AG09309 (cell line): ENCODE results near the gene TMEM108.

ENCODE experiments used
- DNase-seq: peaks from one replicate; pipeline ENCODE4 v3.0.0-alpha.2; 2010; ENCODE audit warnings: low read depth
- H3K4me3 ChIP-seq: 2 replicates; pipeline ENCODE4 v1.5.1; 2011; ENCODE audit warnings: mild to moderate bottlenecking, low read depth, low read length, moderate library complexity; ENCODE audit not compliant: control insufficient read depth
- CTCF ChIP-seq: IDR thresholded peaks from 2 replicates; pipeline ENCODE4 v1.5.1; 2011; ENCODE audit warnings: mild to moderate bottlenecking, low read depth, low read length, inconsistent platforms; ENCODE audit not compliant: insufficient read depth, control insufficient read depth; ENCODE audit errors: missing control alignments

The TMEM108 gene

GRCh38 chr3:133121450-133121849 is 83.3 kb downstream of the TMEM108 start:
- H3K4me3 ChIP-seq, result no peak overlapping the region
- no peak for TF ChIP-seq CTCF
- no peak for DNase-seq

- DNase-seq, result no peak
- TF ChIP-seq CTCF, result no peak
These were observed 85.4 kb downstream of the TMEM108 start for GRCh38 chr3:133123636-133124035.

GRCh38 chr3:133124511-133124910 is 86.3 kb downstream of the TMEM108 start:
- DNase-seq, result no peak
- no peak for TF ChIP-seq CTCF
- H3K4me3 ChIP-seq, result no peak overlapping the region

More at GRCh38 chr3:133123636-133124035, 85.4 kb downstream of the TMEM108 start:
- H3K4me3 ChIP-seq, result no peak overlapping the region

- TF ChIP-seq CTCF, result no peak
- no peak overlapping the region for H3K4me3 ChIP-seq
- no peak for DNase-seq
These were observed 87.0 kb downstream of the TMEM108 start for GRCh38 chr3:133125171-133125570.

GRCh38 chr3:133125802-133126201 is 87.6 kb downstream of the TMEM108 start:
- H3K4me3 ChIP-seq, result no peak overlapping the region
- no peak for TF ChIP-seq CTCF
- no peak for DNase-seq

- no peak overlapping the region for H3K4me3 ChIP-seq
- no peak for TF ChIP-seq CTCF
- DNase-seq, result no peak
These were observed 89.2 kb downstream of the TMEM108 start for GRCh38 chr3:133127381-133127780.

GRCh38 chr3:133130168-133130567 is 92.0 kb downstream of the TMEM108 start:
- no peak for DNase-seq

More at GRCh38 chr3:133130168-133130567, 92.0 kb downstream of the TMEM108 start:
- no peak for TF ChIP-seq CTCF
- H3K4me3 ChIP-seq, result no peak overlapping the region
